NCI-H510A treated with DMSO at 0.1 percent for 48 hours (cell line): ENCODE measurements around the gene CWC27.
"Not testable (repeated sequence)": the region's sequence is repeated elsewhere in the genome, so short reads cannot be mapped to it uniquely, and the experiment has no call there.

Experiments
- DNase-seq: peaks from one replicate; lab custom pipeline; 2025; lab: John Stamatoyannopoulos, UW

The CWC27 gene

DNA sequence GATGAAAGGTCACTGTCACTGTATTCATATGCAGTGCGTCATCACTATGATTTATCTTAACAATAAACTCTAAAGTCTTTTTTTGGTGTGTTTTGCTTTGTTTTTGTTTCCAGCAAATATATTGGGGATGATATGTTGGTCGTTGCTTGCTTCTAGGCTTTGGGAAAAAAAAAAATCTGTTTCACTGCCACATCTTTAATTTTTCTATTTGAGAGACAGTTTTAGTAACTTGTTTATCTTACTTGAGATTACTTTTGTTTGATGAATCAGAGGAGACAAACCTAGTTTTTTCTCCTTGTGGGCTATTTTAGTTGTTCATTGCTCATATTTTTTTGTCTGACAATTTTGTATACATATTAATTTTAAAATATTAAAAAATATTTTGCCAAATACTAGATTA, 19.4 kb downstream of the CWC27 start:
- no peak for DNase-seq

GRCh38 chr5:64789457-64789856, 20.7 kb downstream of the CWC27 start:
- no peak for DNase-seq

DNA sequence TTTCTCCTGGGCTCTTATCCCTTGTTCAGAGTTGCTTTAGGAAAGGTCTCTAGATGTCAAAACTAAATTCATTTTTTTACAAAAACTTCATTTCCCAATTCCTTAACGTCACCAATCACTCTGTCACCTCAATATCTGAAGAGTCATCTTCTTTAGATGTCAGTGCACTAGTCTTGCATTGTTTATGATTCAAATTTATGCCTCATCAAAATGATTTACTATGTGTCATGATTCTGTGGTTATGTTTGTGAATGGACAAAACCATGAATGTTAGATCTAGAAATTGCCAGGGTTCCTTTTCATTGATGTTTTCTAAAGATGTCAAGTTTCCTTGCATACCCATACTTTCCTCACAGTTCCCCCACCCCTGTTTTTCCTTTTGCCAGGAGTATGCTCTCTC, 21.5 kb downstream of the CWC27 start:
- DNase-seq: no peak

- no peak for DNase-seq
These were observed 23.7 kb downstream of the CWC27 start for GRCh38 chr5:64792469-64792868.

- DNase-seq: no peak
These were observed 25.5 kb downstream of the CWC27 start for GRCh38 chr5:64794053-64794770.

DNA sequence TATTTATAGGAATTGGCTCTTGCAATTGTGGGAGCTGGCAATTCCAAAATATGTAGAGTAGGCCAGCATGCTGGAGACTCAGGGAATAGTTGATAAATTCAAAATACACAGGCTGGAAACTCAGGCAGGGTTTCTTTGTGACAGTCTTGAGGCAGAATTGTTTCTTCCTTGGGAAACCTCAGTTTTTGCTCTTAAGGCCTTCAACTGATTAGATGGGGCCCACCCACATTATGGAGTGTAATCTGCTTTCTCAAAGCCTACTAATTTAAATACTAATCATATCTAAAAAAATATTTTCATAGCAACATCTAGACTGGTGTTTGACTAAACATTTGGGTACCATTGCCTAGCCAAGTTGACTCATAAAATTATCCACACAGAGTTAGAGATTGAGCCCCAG, 27.6 kb downstream of the CWC27 start:
- no peak for DNase-seq

GRCh38 chr5:64800926-64801325, 32.2 kb downstream of the CWC27 start:
- no peak for DNase-seq

DNA sequence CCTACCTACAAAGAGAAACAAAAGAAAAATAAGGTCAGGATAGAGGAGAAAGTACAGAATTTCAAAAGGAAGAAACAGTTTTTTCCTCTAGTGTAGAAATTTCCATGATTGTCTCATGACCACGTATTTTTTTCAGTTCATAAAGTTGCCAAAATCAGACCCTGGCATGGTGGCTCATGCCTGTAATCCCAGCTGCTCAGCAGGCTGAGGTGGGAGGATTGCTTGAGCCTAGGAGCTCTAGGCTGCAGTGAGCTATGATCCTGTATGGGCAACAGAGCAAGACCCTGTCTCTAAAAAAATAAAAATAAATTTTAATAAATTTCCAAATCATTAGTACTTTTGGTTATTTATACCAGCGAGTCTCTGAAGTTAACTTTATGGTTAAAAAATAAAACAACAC, 37.8 kb downstream of the CWC27 start:
- DNase-seq: no peak

DNA sequence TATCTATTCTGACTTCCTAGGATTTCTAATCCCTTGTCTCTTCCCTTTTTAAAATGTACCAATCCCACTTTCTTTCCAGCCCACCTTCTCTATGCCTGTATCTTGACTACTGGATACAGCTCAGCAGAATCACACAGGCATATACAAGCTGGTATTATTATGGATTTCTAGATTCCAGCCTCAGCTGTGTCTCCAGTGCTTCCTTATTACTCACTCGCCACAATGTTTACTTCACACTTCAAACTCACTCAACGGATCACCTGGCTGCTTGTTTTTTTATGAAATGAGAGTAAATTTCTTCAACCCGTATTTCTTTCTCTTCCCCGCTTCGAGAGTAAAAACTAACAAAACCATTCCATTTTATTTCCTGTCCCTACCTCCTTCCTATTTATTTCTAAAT, 38.8 kb downstream of the CWC27 start:
- peak; percentile 14 for DNase-seq

- peak; percentile 39 for DNase-seq
These were observed 42.4 kb downstream of the CWC27 start for GRCh38 chr5:64811050-64811640.

DNA sequence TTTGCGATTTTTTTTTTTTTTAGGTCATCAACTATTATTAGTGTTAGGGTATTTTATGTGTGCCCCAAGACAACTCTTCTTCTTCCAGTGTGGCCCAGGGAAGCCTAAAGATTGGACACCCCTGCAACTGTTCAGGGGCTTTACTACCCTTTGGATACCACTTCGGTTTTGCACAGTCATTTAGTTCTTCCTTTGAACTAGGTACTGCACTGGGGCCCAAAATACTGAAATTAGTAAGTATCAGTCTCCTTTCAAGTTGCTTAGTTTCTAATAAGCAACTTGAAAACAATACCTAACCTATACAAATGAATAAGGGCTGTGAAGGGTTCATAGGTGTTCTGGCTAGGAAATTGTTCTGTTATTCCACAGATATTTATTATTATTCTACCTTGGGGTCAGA, 45.3 kb downstream of the CWC27 start:
- DNase-seq: no peak

GRCh38 chr5:64818245-64818644, 49.5 kb downstream of the CWC27 start:
- no peak for DNase-seq

- not testable (repeated sequence) for DNase-seq
These were observed 50.6 kb downstream of the CWC27 start for GRCh38 chr5:64819345-64819744.

DNA sequence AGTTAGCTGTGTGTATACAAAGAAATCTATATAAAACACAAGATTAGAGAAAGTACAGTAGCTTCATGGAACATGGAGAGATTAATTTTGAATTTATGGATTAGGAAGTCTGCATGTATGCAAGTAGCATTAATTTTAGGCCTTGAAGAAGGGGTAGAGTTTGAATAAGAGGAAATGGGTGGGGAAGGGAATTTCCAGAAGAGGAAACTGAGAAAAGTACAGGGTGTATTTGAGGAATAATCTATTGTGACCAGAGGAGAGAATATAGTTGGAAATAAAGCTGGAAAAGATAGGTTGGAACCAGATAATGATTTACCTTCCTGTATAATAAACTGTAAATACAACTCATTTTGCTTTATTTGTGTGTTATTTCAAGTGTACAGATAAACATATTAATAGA, 53.6 kb downstream of the CWC27 start:
- no peak for DNase-seq

- DNase-seq: no peak
These were observed 57.8 kb downstream of the CWC27 start for GRCh38 chr5:64826541-64826940.

- DNase-seq: no peak
These were observed 59.0 kb downstream of the CWC27 start for GRCh38 chr5:64827703-64828102.

GRCh38 chr5:64830650-64831049, 61.9 kb downstream of the CWC27 start:
- DNase-seq: not testable (repeated sequence)

DNA sequence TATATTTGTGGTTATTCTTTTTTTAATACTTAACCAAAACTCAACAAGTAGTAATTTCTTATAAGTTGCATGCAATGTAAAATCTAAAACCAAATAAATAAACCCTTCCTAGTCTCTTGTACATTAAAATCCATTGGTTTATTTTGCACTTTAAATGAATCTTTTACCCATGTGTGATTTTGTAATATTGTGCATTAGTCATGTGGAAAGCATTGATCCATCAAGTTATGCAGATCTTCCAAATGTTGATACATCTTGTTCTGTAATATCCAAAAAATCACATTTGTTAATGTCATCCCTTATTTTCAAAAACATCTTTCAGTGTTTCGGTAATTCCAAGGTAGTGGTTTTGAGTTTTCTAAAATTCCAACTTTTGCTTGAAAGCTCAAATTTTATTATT, 63.3 kb downstream of the CWC27 start:
- no peak for DNase-seq

DNA sequence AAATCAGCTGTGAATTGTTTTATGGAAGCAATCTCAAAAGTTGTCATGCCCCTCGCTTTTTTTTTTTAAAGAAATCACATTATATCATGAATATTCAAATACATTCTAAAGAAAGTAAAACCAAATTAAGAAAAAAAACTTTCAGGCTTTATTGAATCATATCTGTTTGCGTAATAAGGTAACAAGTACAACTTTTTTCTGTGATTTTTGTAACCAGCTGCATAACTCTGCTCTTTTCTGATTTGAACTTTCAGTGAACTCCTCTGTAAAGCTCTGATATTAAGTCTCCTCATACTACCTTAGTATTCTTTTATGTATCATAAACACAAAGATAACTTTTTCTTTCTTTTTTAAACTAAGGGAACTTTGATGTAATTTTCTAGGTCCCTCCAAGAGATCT, 65.3 kb downstream of the CWC27 start:
- no peak for DNase-seq

- DNase-seq: no peak
These were observed 65.9 kb downstream of the CWC27 start for GRCh38 chr5:64834611-64835010.

- no peak for DNase-seq
These were observed 66.5 kb downstream of the CWC27 start for GRCh38 chr5:64835266-64835665.

GRCh38 chr5:64836190-64836755, 67.5 kb downstream of the CWC27 start:
- no peak for DNase-seq

DNA sequence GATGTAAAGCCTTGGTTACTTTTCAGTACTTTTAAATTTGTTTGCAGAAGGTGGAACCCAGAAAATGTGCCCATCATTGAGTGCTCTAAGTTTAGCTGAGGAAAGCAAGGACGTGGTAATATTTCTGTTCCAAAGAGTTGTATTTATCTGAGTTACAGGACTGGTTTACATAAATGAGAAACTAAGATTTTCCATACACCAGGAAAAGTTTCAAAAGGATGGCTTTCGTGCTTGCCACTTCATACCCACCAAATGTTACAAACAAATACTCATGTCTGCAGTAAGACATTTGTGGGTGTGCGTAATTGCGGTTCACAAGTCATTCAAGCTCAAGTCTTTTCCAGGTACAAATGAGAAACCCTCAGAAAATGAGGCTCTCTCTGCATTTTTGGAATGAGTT, 68.1 kb downstream of the CWC27 start:
- DNase-seq: no peak

GRCh38 chr5:64838376-64838775, 69.6 kb downstream of the CWC27 start:
- no peak for DNase-seq
